ENCODE measurements around the gene MAPK10. TPM values are rescaled to one million over a fixed set of nuclear protein-coding genes. Genes with fewer than 3 reads are reported as not detected.

The MAPK10 gene
- polyA plus RNA-seq, 1 donor (not counting 4 experiments of a cell fraction or from before 2014, with no cell fraction given) = 8.2 TPM

GRCh38 chr4:86160426-86160825, 199.4 kb downstream of the MAPK10 start:
- no peaks in the 10 kb centered on the region for H3K9me3 ChIP-seq (ENCODE audit: control insufficient read depth, low read depth, low read length)
- no peak overlapping the region for H3K9ac ChIP-seq (ENCODE audit: control insufficient read depth, extremely low read depth, insufficient read depth, low read length)
- H3K79me2 ChIP-seq (ENCODE audit: control insufficient read depth, insufficient read depth, low read length) = no peaks in the 10 kb centered on the region
- H3K4me1 ChIP-seq (ENCODE audit: control insufficient read depth, extremely low read depth, insufficient read depth, low read length) = no peaks in the 10 kb centered on the region
- dilution Hi-C loops (cut with MboI; ENCODE audit: extremely low pct_ligation_motif_present, low sequenced_read_pairs) = no loop called here
- TF ChIP-seq EZH2 (IDR thresholded peaks at IDR 0.05; ENCODE audit: low read length) (no peak), CTCF (optimal IDR thresholded peaks at IDR 0.05 in 1 of 3, IDR thresholded peaks at IDR 0.05 in 1 of 3, conservative IDR thresholded peaks at IDR 0.05 in 1 of 3; ENCODE audit: extremely low read depth in 1 of 3, insufficient read depth in 2 of 3, low read length in 3 of 3) (no peak)
- H3K36me3 ChIP-seq (ENCODE audit: control insufficient read depth in 2 of 2, extremely low read depth in 1 of 2, insufficient read depth in 2 of 2, low read length in 2 of 2) = no peaks in the 10 kb centered on the region
- no peaks in the 10 kb centered on the region for H3K27me3 ChIP-seq (ENCODE audit: control insufficient read depth, extremely low read depth, insufficient read depth, low read length)
- no peak overlapping the region for H3K27ac ChIP-seq (ENCODE audit: control insufficient read depth, insufficient read depth, low read length)
- FAIRE-seq (no peak), DNase-seq (ENCODE audit: low read depth, low spot score) (no peak)
- H3K4me2 ChIP-seq (ENCODE audit: control insufficient read depth, extremely low read depth, insufficient read depth, low read depth, low read length) = no peak overlapping the region
- H3K9me1 ChIP-seq (ENCODE audit: control insufficient read depth, extremely low read depth, insufficient read depth, low read length) = no peaks in the 10 kb centered on the region
- H3K4me3 ChIP-seq (ENCODE audit: control insufficient read depth in 2 of 3, extremely low read depth in 1 of 3, insufficient read depth in 2 of 3, low read depth in 1 of 3, low read length in 3 of 3) = no peak overlapping the region
- no peak overlapping the region for H2AFZ ChIP-seq (ENCODE audit: control insufficient read depth, low read length)
- H4K20me1 ChIP-seq (ENCODE audit: control insufficient read depth, extremely low read depth, insufficient read depth, low read length) = no peaks in the 10 kb centered on the region

DNA sequence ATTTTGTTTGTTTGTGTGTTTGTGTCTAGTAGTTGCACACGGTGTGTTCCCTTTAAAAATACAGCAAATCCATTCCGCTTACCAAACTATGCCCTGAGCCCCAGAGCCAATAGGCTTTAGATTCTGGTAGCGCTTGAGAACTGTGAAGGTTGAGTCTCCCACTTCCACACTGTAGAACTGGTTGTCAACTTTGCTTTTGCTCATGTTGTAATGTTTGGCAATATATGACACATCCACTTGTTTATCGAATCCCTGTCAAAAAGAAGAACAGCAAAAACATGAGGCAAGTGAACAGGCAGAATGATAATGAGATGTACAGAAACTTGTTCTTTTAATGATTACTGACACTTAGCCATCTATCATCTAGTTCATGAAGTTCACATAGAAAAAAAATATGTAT, 200.6 kb downstream of the MAPK10 start:
- no peaks in the 10 kb centered on the region for H3K9me3 ChIP-seq (ENCODE audit: control insufficient read depth, low read depth, low read length)
- no peak overlapping the region for H3K4me2 ChIP-seq (ENCODE audit: control insufficient read depth, extremely low read depth, insufficient read depth, low read depth, low read length)
- dilution Hi-C loops (cut with MboI; ENCODE audit: extremely low pct_ligation_motif_present, low sequenced_read_pairs) = no loop called here

More for the DNA sequence above, 200.6 kb downstream of the MAPK10 start:
- Histone ChIP-seq H4K20me1 (ENCODE audit: control insufficient read depth, extremely low read depth, insufficient read depth, low read length) (no peaks in the 10 kb centered on the region), H2AFZ (ENCODE audit: control insufficient read depth, low read length) (no peak overlapping the region), H3K9me1 (ENCODE audit: control insufficient read depth, extremely low read depth, insufficient read depth, low read length) (no peaks in the 10 kb centered on the region), H3K4me1 (ENCODE audit: control insufficient read depth, extremely low read depth, insufficient read depth, low read length) (no peaks in the 10 kb centered on the region), H3K4me3 (ENCODE audit: control insufficient read depth in 2 of 3, extremely low read depth in 1 of 3, insufficient read depth in 2 of 3, low read depth in 1 of 3, low read length in 3 of 3) (no peak overlapping the region), H3K27ac (ENCODE audit: control insufficient read depth, insufficient read depth, low read length) (no peak overlapping the region), H3K27me3 (ENCODE audit: control insufficient read depth, extremely low read depth, insufficient read depth, low read length) (no peaks in the 10 kb centered on the region), H3K79me2 (ENCODE audit: control insufficient read depth, insufficient read depth, low read length) (no peaks in the 10 kb centered on the region), H3K9ac (ENCODE audit: control insufficient read depth, extremely low read depth, insufficient read depth, low read length) (no peak overlapping the region), H3K36me3 (ENCODE audit: control insufficient read depth in 2 of 2, extremely low read depth in 1 of 2, insufficient read depth in 2 of 2, low read length in 2 of 2) (no peaks in the 10 kb centered on the region)
- DNase-seq (ENCODE audit: low read depth, low spot score) = no peak
- no peak for TF ChIP-seq CTCF (optimal IDR thresholded peaks at IDR 0.05 in 1 of 3, IDR thresholded peaks at IDR 0.05 in 1 of 3, conservative IDR thresholded peaks at IDR 0.05 in 1 of 3; ENCODE audit: extremely low read depth in 1 of 3, insufficient read depth in 2 of 3, low read length in 3 of 3)
- no peak for FAIRE-seq

Measured in keratinocyte (primary cell).